Heart left ventricle (tissue), 16 donors: ENCODE measurements around the gene BLTP2. TPM values are rescaled to one million over a fixed set of nuclear protein-coding genes. Genes with fewer than 3 reads are reported as not detected.

ENCODE experiments used
- ATAC-seq, 4 donors: fragments of 200-7000 bp; cut with Tn5 transposase; one replicate each; pipeline ENCODE4 v1.9.1; 2020 to 2022; ENCODE audit warnings: moderate library complexity in 4 of 4, mild to moderate bottlenecking in 3 of 4, moderate number of reproducible peaks in 1 of 4
- DNase-seq, 5 donors: peaks; one replicate each; pipeline ENCODE4 v3.0.0-alpha.2; 2020
- H3K27ac ChIP-seq, 12 donors: fragments of 200-600 bp; sonication (generic) in 4 of 12; one replicate each; pipeline versions ENCODE4 v1.5.0 to v1.8.0; 2016 to 2022; ENCODE audit warnings: mild to moderate bottlenecking in 2 of 12
- H3K27me3 ChIP-seq, 9 donors: fragments of 200-600 bp; sonication (generic) in 2 of 9; one replicate each; pipeline versions ENCODE4 v1.5.1 to v1.8.0; 2016 to 2022; ENCODE audit warnings: mild to moderate bottlenecking in 3 of 9
- H3K36me3 ChIP-seq, 9 donors: fragments of 200-600 bp; sonication (generic) in 2 of 9; one replicate each; pipeline versions ENCODE4 v1.5.0 to v1.8.0; 2018 to 2022; ENCODE audit warnings: mild to moderate bottlenecking in 2 of 9
- H3K4me1 ChIP-seq, 12 donors: fragments of 200-600 bp; sonication (generic) in 4 of 12; one replicate each; pipeline versions ENCODE4 v1.5.0 to v1.8.0; 2016 to 2022; ENCODE audit warnings: mild to moderate bottlenecking in 3 of 12
- H3K4me3 ChIP-seq, 12 donors: fragments of 200-600 bp; sonication (generic) in 4 of 12; one replicate each; pipeline versions ENCODE4 v1.5.0 to v1.8.0; 2017 to 2022; ENCODE audit warnings: mild to moderate bottlenecking in 9 of 12, moderate library complexity in 4 of 12
- H3K9me3 ChIP-seq, 12 donors: fragments of 200-600 bp; sonication (generic) in 4 of 12; one replicate each; pipeline versions ENCODE4 v1.5.0 to v1.8.0; 2016 to 2022; ENCODE audit warnings: mild to moderate bottlenecking in 1 of 12
- POLR2A ChIP-seq, 2 donors: fragments of 450-650 bp; IDR thresholded peaks; one replicate each; pipeline ENCODE4 v1.6.1; 2017; ENCODE audit warnings: antibody characterized with exemption in 2 of 2, mild to moderate bottlenecking in 2 of 2, moderate library complexity in 2 of 2
- WGBS, 4 donors: extraction: QIAGEN DNeasy Blood & Tissue Kit in 2 of 4; methylation state at CpG; one replicate each; pipeline versions ENCODE4 v1.1.5 to v1.1.7; 2013 to 2018; 5-methylcytosine and 5-hydroxymethylcytosine counted together
- intact Hi-C, 10 donors: fragments of 100-400 bp; cut with DNase I; formaldehyde crosslinking; loops; one replicate each; pipeline versions ENCODE4 v1.11.1 to v1.14.2; 2022
- polyA plus RNA-seq, 2 donors: library from polyadenylated mRNA; stranded (reverse); fragments of 200-250 nt; gene quantifications; one replicate each; pipeline ENCODE4 v1.2.3, GENCODE V29; 2013
- total RNA-seq, 9 donors: library from RNA; depleted of rRNA in 2 of 9; stranded (reverse); fragments of >200 nt in 2 of 9; fragmentation: NEBNext Ultra II Directional in 3 of 9; extraction: Animal tissue kit (Norgen Biotek cat#: 25700) in 3 of 9; gene quantifications; one replicate each; pipeline versions ENCODE4 v1.1.0 to v1.2.4, GENCODE V29; 2016 to 2023
- TF ChIP-seq, protein P1 (sequence below), 12 donors: fragments of 200-600 bp; sonication (generic) in 4 of 12; IDR thresholded peaks; one replicate each; pipeline versions ENCODE4 v1.5.0 to v1.8.0; 2018 to 2022; ENCODE audit warnings: antibody characterized with exemption in 12 of 12, mild to moderate bottlenecking in 5 of 12
- donor health status: ischemic (EF 13 %, LVEDD 7.1; RV severe dilation, severe dysfunction).
- donor health status: healthy with polysubstance abuse.
- donor health status: DM: no; HTN: yes; CAD: no.
- donor health status: DM: no; HTN: no; CAD: no.
- donor health status: ischemic (EF 25% LVEDD 6.9; RV normal size, moderate dysfunction).
- donor health status: ischemic (EF 25% LVEDD 5.7; RV mildly dilated, moderate dysfunction).
- donor health status: healthy.
- donor health status: DM: yes; HTN: yes; CAD: no.
- donor health status: ischemic (EF 35%, LVEDD 5.7; RV mildly dilated, moderate dysfunction).
- donor health status: nonischemic (EF 11% LVEDD 7.7; RV severe dilation, severe dysfunction).
- donor health status: DM: yes; HTN: yes; CAD: no.
- donor health status: PGD.
- donor health status: ischemic (EF 29% LVEDD 5.4; RV normal size, mild dysfunction).
- donor health status: nonischemic (EF 23%, LVEDD 6.1; RV moderate dilation, normal function).

The BLTP2 gene
- total and polyA plus RNA-seq, 11 donors = 19.8 to 116 (median 74.0) TPM

DNA sequence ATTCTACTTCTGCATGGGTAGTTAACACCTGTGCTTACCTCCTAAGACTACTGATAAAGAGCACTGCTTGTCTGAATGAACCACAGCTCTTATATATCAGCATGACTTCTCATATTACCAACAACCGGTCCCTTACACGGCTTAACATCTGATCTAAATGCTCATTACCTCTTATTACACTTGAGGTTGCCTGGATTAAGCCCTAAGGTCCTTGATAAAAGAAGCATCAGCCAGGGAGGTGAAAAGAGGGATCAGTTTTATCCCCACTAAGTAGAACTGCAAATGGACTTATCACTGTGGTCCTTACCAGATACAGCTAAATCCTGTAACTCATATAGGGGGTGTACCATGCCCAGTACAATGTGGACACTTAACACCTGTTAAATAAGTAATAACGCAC, 22.8 kb downstream of the BLTP2 start:
- intact Hi-C loops = no loop called here
- DNase-seq (no peak), ATAC-seq (no peak)
- no peaks in the 10 kb centered on the region for H3K27me3 ChIP-seq
- WGBS, 4 donors = 89 to 94% (median 93%) methylated on average over 3 of the region's 3 CpGs
- H3K4me3 ChIP-seq = no peak overlapping the region
- peaks cover 0 to 99% (median 93%) of the 10 kb centered on the region in 9 donors for H3K36me3 ChIP-seq
- TF ChIP-seq POLR2A (IDR thresholded peaks at IDR 0.05) = no peak
- TF ChIP-seq, protein P1, sequence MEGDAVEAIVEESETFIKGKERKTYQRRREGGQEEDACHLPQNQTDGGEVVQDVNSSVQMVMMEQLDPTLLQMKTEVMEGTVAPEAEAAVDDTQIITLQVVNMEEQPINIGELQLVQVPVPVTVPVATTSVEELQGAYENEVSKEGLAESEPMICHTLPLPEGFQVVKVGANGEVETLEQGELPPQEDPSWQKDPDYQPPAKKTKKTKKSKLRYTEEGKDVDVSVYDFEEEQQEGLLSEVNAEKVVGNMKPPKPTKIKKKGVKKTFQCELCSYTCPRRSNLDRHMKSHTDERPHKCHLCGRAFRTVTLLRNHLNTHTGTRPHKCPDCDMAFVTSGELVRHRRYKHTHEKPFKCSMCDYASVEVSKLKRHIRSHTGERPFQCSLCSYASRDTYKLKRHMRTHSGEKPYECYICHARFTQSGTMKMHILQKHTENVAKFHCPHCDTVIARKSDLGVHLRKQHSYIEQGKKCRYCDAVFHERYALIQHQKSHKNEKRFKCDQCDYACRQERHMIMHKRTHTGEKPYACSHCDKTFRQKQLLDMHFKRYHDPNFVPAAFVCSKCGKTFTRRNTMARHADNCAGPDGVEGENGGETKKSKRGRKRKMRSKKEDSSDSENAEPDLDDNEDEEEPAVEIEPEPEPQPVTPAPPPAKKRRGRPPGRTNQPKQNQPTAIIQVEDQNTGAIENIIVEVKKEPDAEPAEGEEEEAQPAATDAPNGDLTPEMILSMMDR (IDR thresholded peaks at IDR 0.05) = no peak
- H3K4me1 ChIP-seq = peaks cover 0 to 16% (median 0%) of the 10 kb centered on the region in 12 donors
- H3K27ac ChIP-seq = no peak overlapping the region
- H3K9me3 ChIP-seq = no peaks in the 10 kb centered on the region

DNA sequence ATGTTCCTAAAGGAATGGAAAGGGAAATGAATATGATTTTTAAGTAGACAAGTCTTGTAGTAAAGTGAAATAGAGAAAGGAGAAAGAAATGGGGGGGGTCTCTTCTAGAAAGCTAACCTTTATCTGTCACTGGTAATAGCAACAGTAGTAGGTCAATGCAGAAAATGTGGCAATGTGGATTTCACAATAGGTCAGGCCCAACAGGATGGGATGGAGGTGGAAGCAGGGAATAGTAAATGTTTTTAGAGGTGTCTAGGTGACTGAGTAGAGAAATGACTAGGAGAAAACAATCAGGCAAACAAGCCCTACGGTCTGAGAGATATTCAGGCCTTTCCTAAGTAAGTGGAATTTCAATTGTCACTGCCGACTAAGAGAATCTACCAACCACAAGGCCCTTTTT, 24.9 kb downstream of the BLTP2 start:
- 75 to 84% (median 80%) methylated on average over 2 of the region's 2 CpGs for WGBS, 4 donors
- Histone ChIP-seq H3K4me3 (no peak overlapping the region), H3K9me3 (no peaks in the 10 kb centered on the region), H3K27me3 (no peaks in the 10 kb centered on the region), H3K36me3 (peaks cover 0 to 100% (median 96%) of the 10 kb centered on the region in 9 donors), H3K4me1 (peaks cover 0 to 16% (median 0%) of the 10 kb centered on the region in 12 donors), H3K27ac (no peak overlapping the region)
- TF ChIP-seq, protein P1 (IDR thresholded peaks at IDR 0.05) = no peak
- no peak for TF ChIP-seq POLR2A (IDR thresholded peaks at IDR 0.05)
- intact Hi-C loops = no loop called here
- DNase-seq = no peak
- no peak for ATAC-seq

DNA sequence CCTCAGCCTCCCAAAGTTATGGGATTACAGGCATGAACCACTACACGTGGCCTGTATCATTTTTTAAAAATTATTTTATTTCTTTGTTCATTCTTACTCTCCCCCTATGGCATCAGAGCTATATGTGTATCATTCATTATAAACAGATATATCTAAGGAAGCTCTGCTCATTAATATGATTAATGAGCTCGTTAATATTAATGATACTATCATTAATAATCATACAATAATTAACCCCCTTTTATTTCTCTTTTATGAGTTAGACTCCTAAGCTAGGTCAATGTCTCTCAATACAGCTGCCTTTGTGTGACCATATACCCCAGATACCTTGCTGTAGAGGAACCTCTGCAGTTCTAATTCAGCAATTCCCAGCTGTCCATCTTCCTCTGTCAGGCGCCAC, 26.5 kb downstream of the BLTP2 start:
- intact Hi-C loops = loop anchor here in 1 of 10 donors (10.0 kb wide), 1 partner anchor 74 kb away; no protein-coding TSS in a partner anchor
- 91 to 97% (median 93%) methylated on average over 3 of the region's 3 CpGs for WGBS, 4 donors
- H3K27me3 ChIP-seq = no peaks in the 10 kb centered on the region
- peaks cover 0 to 6% (median 0%) of the 10 kb centered on the region in 12 donors for H3K4me1 ChIP-seq
- H3K4me3 ChIP-seq = no peak overlapping the region
- DNase-seq = no peak
- TF ChIP-seq, protein P1 (IDR thresholded peaks at IDR 0.05) = no peak
- no peak for TF ChIP-seq POLR2A (IDR thresholded peaks at IDR 0.05)
- no peak overlapping the region for H3K27ac ChIP-seq
- no peak for ATAC-seq
- H3K9me3 ChIP-seq = no peaks in the 10 kb centered on the region
- H3K36me3 ChIP-seq = peaks cover 0 to 100% (median 97%) of the 10 kb centered on the region in 9 donors

DNA sequence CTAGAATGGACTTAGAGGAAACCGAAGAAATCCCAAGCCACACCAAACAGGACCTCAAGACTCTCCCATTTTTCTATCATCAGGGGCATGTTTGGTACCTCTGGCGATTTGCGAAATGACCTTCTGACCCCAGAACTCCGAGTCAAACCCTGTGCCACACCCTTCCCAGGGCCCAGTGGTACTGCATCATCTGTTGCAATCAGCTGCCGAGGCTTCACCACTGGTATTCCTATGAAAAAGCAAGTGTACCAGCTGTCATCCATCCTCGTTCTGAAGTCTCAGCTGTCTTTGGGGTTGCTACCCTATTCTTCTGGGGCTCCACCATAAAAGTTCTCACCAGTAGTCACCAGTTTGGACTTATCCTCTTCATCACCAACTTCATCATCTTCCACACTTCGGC, 28.7 kb downstream of the BLTP2 start:
- H3K9me3 ChIP-seq = no peaks in the 10 kb centered on the region
- peaks cover 0 to 100% (median 77%) of the 10 kb centered on the region in 9 donors for H3K36me3 ChIP-seq
- DNase-seq (no peak), ATAC-seq (no peak)
- WGBS, 4 donors = 82 to 91% (median 84%) methylated on average over 7 of the region's 7 CpGs
- no peak overlapping the region for H3K4me3 ChIP-seq
- H3K27ac ChIP-seq = no peak overlapping the region
- intact Hi-C loops = loop anchor here in 1 of 10 donors (10.0 kb wide), 1 partner anchor 71 kb away; no protein-coding TSS in a partner anchor
- H3K27me3 ChIP-seq = no peaks in the 10 kb centered on the region
- TF ChIP-seq, protein P1 (IDR thresholded peaks at IDR 0.05) = no peak
- no peak for TF ChIP-seq POLR2A (IDR thresholded peaks at IDR 0.05)
- H3K4me1 ChIP-seq = no peaks in the 10 kb centered on the region
